ENCODE data around the gene B9D2.

GRCh38 chr19:41330481-41330880 is 33.5 kb downstream of the B9D2 start:
- TF ChIP-seq CTCF (IDR thresholded peaks at IDR 0.05), result no peak
- no peak for TF ChIP-seq POLR2A (IDR thresholded peaks at IDR 0.05)
- no peak for TF ChIP-seq POLR2AphosphoS5 (IDR thresholded peaks at IDR 0.05)
- TF ChIP-seq EP300 (IDR thresholded peaks at IDR 0.05), result no peak
